Left lung (tissue), 10 donors: ENCODE measurements around the gene EME1. TPM values are rescaled to one million over a fixed set of nuclear protein-coding genes. Genes with fewer than 3 reads are reported as not detected.

Experiments
- ATAC-seq: fragments of 200-7000 bp; cut with Tn5 transposase; one replicate; pipeline ENCODE4 v1.9.1; 2020; ENCODE audit warnings: moderate library complexity
- DNase-seq, 4 donors: peaks; one replicate each; pipeline ENCODE4 v3.0.0-alpha.2; 2013 to 2020
- H3K27ac ChIP-seq, 2 donors: fragments of 200-600 bp; sonication (generic) in 1 of 2; one replicate each; pipeline versions ENCODE4 v1.5.0 to v1.8.0; 2020 to 2021
- H3K27me3 ChIP-seq, 2 donors: fragments of 200-600 bp; sonication (generic) in 1 of 2; one replicate each; pipeline versions ENCODE4 v1.5.0 to v1.8.0; 2020 to 2021
- H3K36me3 ChIP-seq, 2 donors: fragments of 200-600 bp; sonication (generic) in 1 of 2; one replicate each; pipeline versions ENCODE4 v1.5.0 to v1.8.0; 2020 to 2021
- H3K4me1 ChIP-seq, 2 donors: fragments of 200-600 bp; one replicate each; pipeline ENCODE4 v1.8.0; 2021
- H3K4me3 ChIP-seq, 2 donors: fragments of 200-600 bp; sonication (generic) in 1 of 2; one replicate each; pipeline versions ENCODE4 v1.5.0 to v1.8.0; 2020 to 2021; ENCODE audit warnings: mild to moderate bottlenecking in 1 of 2
- H3K9me3 ChIP-seq, 2 donors: fragments of 200-600 bp; sonication (generic) in 1 of 2; one replicate each; pipeline versions ENCODE4 v1.5.0 to v1.8.0; 2020 to 2021
- CTCF ChIP-seq, 2 donors: fragments of 200-600 bp; sonication (generic) in 1 of 2; IDR thresholded peaks; one replicate each; pipeline versions ENCODE4 v1.5.0 to v1.8.0; 2021; ENCODE audit warnings: antibody characterized with exemption in 2 of 2
- intact Hi-C, 2 donors: fragments of 100-400 bp; cut with DNase I; formaldehyde crosslinking; loops; one replicate each; pipeline versions ENCODE4 v1.11.2 to v1.14.2; 2022
- polyA plus RNA-seq, 6 donors: library from polyadenylated mRNA; unstranded; fragments of 120-200 nt; gene quantifications; one replicate each; pipeline ENCODE4 v1.2.1, GENCODE V29; 2013; ENCODE audit not compliant: insufficient read length in 6 of 6
- total RNA-seq, 2 donors: library from RNA; stranded (reverse); fragmentation: NEBNext Ultra II Directional; extraction: Animal tissue kit (Norgen Biotek cat#: 25700); gene quantifications; one replicate each; pipeline ENCODE4 v1.2.1, GENCODE V29; 2021
- donor health status: DM: no; HTN: yes; CAD: no.
- donor health status: DM: no; HTN: no; CAD: no.

Gene EME1
- total and polyA plus RNA-seq, 8 donors, result 2.6 to 12.7 (median 10.0) TPM

GRCh38 chr17:50379351-50380132 is 6.5 kb downstream of the EME1 start:
- Histone ChIP-seq H3K36me3 (peaks cover 4 to 53% of the 10 kb centered on the region in 2 donors), H3K4me3 (no peak overlapping the region), H3K9me3 (no peaks in the 10 kb centered on the region), H3K27ac (no peak overlapping the region), H3K27me3 (no peaks in the 10 kb centered on the region), H3K4me1 (no peaks in the 10 kb centered on the region)
- no peak for TF ChIP-seq CTCF (IDR thresholded peaks at IDR 0.05)
- DNase-seq (no peak), ATAC-seq (no peak)
- intact Hi-C loops, result no loop called here

GRCh38 chr17:50380369-50381259 is 7.6 kb downstream of the EME1 start:
- ATAC-seq (peak; percentile 18), DNase-seq (no peak)
- Histone ChIP-seq H3K27me3 (no peaks in the 10 kb centered on the region), H3K27ac (no peak overlapping the region), H3K4me3 (no peak overlapping the region), H3K4me1 (no peaks in the 10 kb centered on the region), H3K36me3 (peaks cover 4 to 64% of the 10 kb centered on the region in 2 donors), H3K9me3 (no peaks in the 10 kb centered on the region)
- intact Hi-C loops, result no loop called here
- no peak for TF ChIP-seq CTCF (IDR thresholded peaks at IDR 0.05)

GRCh38 chr17:50381260-50381815 is 8.3 kb downstream of the EME1 start:
- Histone ChIP-seq H3K9me3 (no peaks in the 10 kb centered on the region), H3K27me3 (no peaks in the 10 kb centered on the region), H3K36me3 (peaks cover 4 to 71% of the 10 kb centered on the region in 2 donors), H3K4me3 (no peak overlapping the region), H3K27ac (no peak overlapping the region), H3K4me1 (no peaks in the 10 kb centered on the region)
- no peak for TF ChIP-seq CTCF (IDR thresholded peaks at IDR 0.05)
- DNase-seq (no peak), ATAC-seq (no peak)
- intact Hi-C loops, result no loop called here

GRCh38 chr17:50381920-50382319 is 8.9 kb downstream of the EME1 start:
- intact Hi-C loops, result no loop called here
- no peak overlapping the region for H3K27ac ChIP-seq
- H3K9me3 ChIP-seq, result no peaks in the 10 kb centered on the region
- no peak for ATAC-seq
- DNase-seq, result no peak
- peaks cover 4 to 77% of the 10 kb centered on the region in 2 donors for H3K36me3 ChIP-seq
- no peak for TF ChIP-seq CTCF (IDR thresholded peaks at IDR 0.05)
- H3K4me1 ChIP-seq, result no peaks in the 10 kb centered on the region
- H3K27me3 ChIP-seq, result no peaks in the 10 kb centered on the region
- no peak overlapping the region for H3K4me3 ChIP-seq

- no peaks in the 10 kb centered on the region for H3K9me3 ChIP-seq
- ATAC-seq, result no peak
- H3K4me1 ChIP-seq, result no peaks in the 10 kb centered on the region
- H3K27me3 ChIP-seq, result no peaks in the 10 kb centered on the region
- intact Hi-C loops, result no loop called here
- H3K4me3 ChIP-seq, result no peak overlapping the region
- TF ChIP-seq CTCF (IDR thresholded peaks at IDR 0.05), result no peak
- H3K27ac ChIP-seq, result no peak overlapping the region
- no peak for DNase-seq
- peaks cover 4 to 87% of the 10 kb centered on the region in 2 donors for H3K36me3 ChIP-seq
Observed at GRCh38 chr17:50382931-50383330, 9.9 kb downstream of the EME1 start.
